ENCODE data around the gene CALCOCO2.
A peak's percentile ranks its signal among the peaks of the same experiment; 100 is the strongest.
"Not testable (repeated sequence)": the region's sequence is repeated elsewhere in the genome, so short reads cannot be mapped to it uniquely, and the experiment has no call there.

The CALCOCO2 gene

GRCh38 chr17:48830840-48831548 lies at the start of gene CALCOCO2:
TSS of gene CALCOCO2 (plus strand) at chr17:48831035. CDS start at chr17:48841708, 10,673 bp downstream.
- Histone ChIP-seq H3K4me3 (ENCODE audit: low read length) (peak within 1 kb of the TSS; percentile 100), H3K9ac (ENCODE audit: low read length) (peak within 1 kb of the TSS; percentile 100), H3K36me3 (ENCODE audit: control insufficient read depth, insufficient read depth, low read length, severe bottlenecking) (peaks cover 6% of the 10 kb centered on the region), H3K4me1 (ENCODE audit: control insufficient read depth, insufficient read depth, low read length) (peaks cover 31% of the 10 kb centered on the region), H3K9me3 (ENCODE audit: control insufficient read depth, low read length) (no peaks in the 10 kb centered on the region), H3K27me3 (replicated peaks; ENCODE audit: control insufficient read depth, insufficient read depth, low read length) (no peaks in the 10 kb centered on the region)
- DNase-seq (ENCODE audit: low read depth), result peak; percentile 98

- no peak for DNase-seq (ENCODE audit: low read depth)
- H3K27me3 ChIP-seq (replicated peaks; ENCODE audit: control insufficient read depth, insufficient read depth, low read length), result peaks cover 51% of the 10 kb centered on the region
- H3K4me1 ChIP-seq (ENCODE audit: control insufficient read depth, insufficient read depth, low read length), result peaks cover 17% of the 10 kb centered on the region
- no peak overlapping the region for H3K4me3 ChIP-seq (ENCODE audit: low read length)
- H3K9ac ChIP-seq (ENCODE audit: low read length), result no peak overlapping the region
- no peaks in the 10 kb centered on the region for H3K36me3 ChIP-seq (ENCODE audit: control insufficient read depth, insufficient read depth, low read length, severe bottlenecking)
- H3K9me3 ChIP-seq (ENCODE audit: control insufficient read depth, low read length), result no peaks in the 10 kb centered on the region
Observed at GRCh38 chr17:48787828-48788227, 43.0 kb upstream of the CALCOCO2 start.

GRCh38 chr17:48790607-48791127 lies 40.2 kb upstream of the CALCOCO2 start:
- Histone ChIP-seq H3K27me3 (replicated peaks; ENCODE audit: control insufficient read depth, insufficient read depth, low read length) (peaks cover 28% of the 10 kb centered on the region), H3K36me3 (ENCODE audit: control insufficient read depth, insufficient read depth, low read length, severe bottlenecking) (no peaks in the 10 kb centered on the region)

GRCh38 chr17:48791128-48792032 lies 39.5 kb upstream of the CALCOCO2 start:
- no peaks in the 10 kb centered on the region for H3K36me3 ChIP-seq (ENCODE audit: control insufficient read depth, insufficient read depth, low read length, severe bottlenecking)
- H3K4me1 ChIP-seq (ENCODE audit: control insufficient read depth, insufficient read depth, low read length), result peaks cover 35% of the 10 kb centered on the region
- DNase-seq (ENCODE audit: low read depth), result peak; percentile 92
- H3K27me3 ChIP-seq (replicated peaks; ENCODE audit: control insufficient read depth, insufficient read depth, low read length), result peaks cover 22% of the 10 kb centered on the region
- H3K9ac ChIP-seq (ENCODE audit: low read length), result no peak overlapping the region
- H3K4me3 ChIP-seq (ENCODE audit: low read length), result no peak overlapping the region
- H3K9me3 ChIP-seq (ENCODE audit: control insufficient read depth, low read length), result no peaks in the 10 kb centered on the region

More at GRCh38 chr17:48790607-48791127, 40.2 kb upstream of the CALCOCO2 start:
- DNase-seq (ENCODE audit: low read depth), result no peak
- peaks cover 29% of the 10 kb centered on the region for H3K4me1 ChIP-seq (ENCODE audit: control insufficient read depth, insufficient read depth, low read length)
- H3K9me3 ChIP-seq (ENCODE audit: control insufficient read depth, low read length), result no peaks in the 10 kb centered on the region
- no peak overlapping the region for H3K9ac ChIP-seq (ENCODE audit: low read length)
- H3K4me3 ChIP-seq (ENCODE audit: low read length), result no peak overlapping the region

- DNase-seq (ENCODE audit: low read depth), result no peak
- H3K36me3 ChIP-seq (ENCODE audit: control insufficient read depth, insufficient read depth, low read length, severe bottlenecking), result no peaks in the 10 kb centered on the region
Observed at GRCh38 chr17:48792033-48792798, 38.6 kb upstream of the CALCOCO2 start.

GRCh38 chr17:48795444-48796162 lies 35.2 kb upstream of the CALCOCO2 start:
- Histone ChIP-seq H3K4me1 (ENCODE audit: control insufficient read depth, insufficient read depth, low read length) (peaks cover 30% of the 10 kb centered on the region), H3K36me3 (ENCODE audit: control insufficient read depth, insufficient read depth, low read length, severe bottlenecking) (no peaks in the 10 kb centered on the region), H3K27me3 (replicated peaks; ENCODE audit: control insufficient read depth, insufficient read depth, low read length) (no peaks in the 10 kb centered on the region), H3K4me3 (ENCODE audit: low read length) (peak overlapping the region; percentile 58), H3K9me3 (ENCODE audit: control insufficient read depth, low read length) (no peaks in the 10 kb centered on the region), H3K9ac (ENCODE audit: low read length) (peak overlapping the region; percentile 71)
- DNase-seq (ENCODE audit: low read depth), result peak; percentile 57

More at GRCh38 chr17:48792033-48792798, 38.6 kb upstream of the CALCOCO2 start:
- H3K4me3 ChIP-seq (ENCODE audit: low read length), result no peak overlapping the region
- no peaks in the 10 kb centered on the region for H3K9me3 ChIP-seq (ENCODE audit: control insufficient read depth, low read length)
- peaks cover 35% of the 10 kb centered on the region for H3K4me1 ChIP-seq (ENCODE audit: control insufficient read depth, insufficient read depth, low read length)
- no peak overlapping the region for H3K9ac ChIP-seq (ENCODE audit: low read length)
- H3K27me3 ChIP-seq (replicated peaks; ENCODE audit: control insufficient read depth, insufficient read depth, low read length), result peaks cover 16% of the 10 kb centered on the region

GRCh38 chr17:48796163-48796522 lies 34.7 kb upstream of the CALCOCO2 start:
- not testable (repeated sequence) for H3K9me3 ChIP-seq (ENCODE audit: control insufficient read depth, low read length); H3K27me3 ChIP-seq (replicated peaks; ENCODE audit: control insufficient read depth, insufficient read depth, low read length); DNase-seq (ENCODE audit: low read depth); H3K36me3 ChIP-seq (ENCODE audit: control insufficient read depth, insufficient read depth, low read length, severe bottlenecking)
- Histone ChIP-seq H3K4me1 (ENCODE audit: control insufficient read depth, insufficient read depth, low read length) (peaks cover 30% of the 10 kb centered on the region), H3K4me3 (ENCODE audit: low read length) (peak overlapping the region; percentile 58), H3K9ac (ENCODE audit: low read length) (peak overlapping the region; percentile 71)

- no peak overlapping the region for H3K4me3 ChIP-seq (ENCODE audit: low read length)
- no peaks in the 10 kb centered on the region for H3K9me3 ChIP-seq (ENCODE audit: control insufficient read depth, low read length)
- no peak overlapping the region for H3K9ac ChIP-seq (ENCODE audit: low read length)
- no peaks in the 10 kb centered on the region for H3K36me3 ChIP-seq (ENCODE audit: control insufficient read depth, insufficient read depth, low read length, severe bottlenecking)
- peaks cover 25% of the 10 kb centered on the region for H3K4me1 ChIP-seq (ENCODE audit: control insufficient read depth, insufficient read depth, low read length)
- no peaks in the 10 kb centered on the region for H3K27me3 ChIP-seq (replicated peaks; ENCODE audit: control insufficient read depth, insufficient read depth, low read length)
- no peak for DNase-seq (ENCODE audit: low read depth)
Observed at GRCh38 chr17:48799069-48799723, 31.6 kb upstream of the CALCOCO2 start.

GRCh38 chr17:48800626-48801217 lies 30.1 kb upstream of the CALCOCO2 start:
- H3K27me3 ChIP-seq (replicated peaks; ENCODE audit: control insufficient read depth, insufficient read depth, low read length), result peaks cover 5% of the 10 kb centered on the region
- no peaks in the 10 kb centered on the region for H3K9me3 ChIP-seq (ENCODE audit: control insufficient read depth, low read length)
- H3K4me1 ChIP-seq (ENCODE audit: control insufficient read depth, insufficient read depth, low read length), result peaks cover 13% of the 10 kb centered on the region
- DNase-seq (ENCODE audit: low read depth), result no peak
- no peak overlapping the region for H3K9ac ChIP-seq (ENCODE audit: low read length)
- no peak overlapping the region for H3K4me3 ChIP-seq (ENCODE audit: low read length)
- H3K36me3 ChIP-seq (ENCODE audit: control insufficient read depth, insufficient read depth, low read length, severe bottlenecking), result no peaks in the 10 kb centered on the region

GRCh38 chr17:48804936-48805411 lies 25.9 kb upstream of the CALCOCO2 start:
- H3K27me3 ChIP-seq (replicated peaks; ENCODE audit: control insufficient read depth, insufficient read depth, low read length), result peaks cover 11% of the 10 kb centered on the region
- H3K4me3 ChIP-seq (ENCODE audit: low read length), result no peak overlapping the region
- H3K9me3 ChIP-seq (ENCODE audit: control insufficient read depth, low read length), result no peaks in the 10 kb centered on the region
- H3K4me1 ChIP-seq (ENCODE audit: control insufficient read depth, insufficient read depth, low read length), result peaks cover 7% of the 10 kb centered on the region
- no peaks in the 10 kb centered on the region for H3K36me3 ChIP-seq (ENCODE audit: control insufficient read depth, insufficient read depth, low read length, severe bottlenecking)
- no peak overlapping the region for H3K9ac ChIP-seq (ENCODE audit: low read length)
- peak; percentile 79 for DNase-seq (ENCODE audit: low read depth)

Data from adipocyte (in vitro differentiated cells).